HCT116 (cell line): ENCODE measurements around the gene C8A.

Experiments
- EZH2 ChIP-seq: fragments of 200-600 bp; sonication (generic); IDR thresholded peaks from 2 replicates; pipeline ENCODE4 v1.6.1; 2017; ENCODE audit warnings: antibody characterized with exemption, mixed run types
- POLR2AphosphoS5 ChIP-seq: IDR thresholded peaks from 2 replicates; pipeline ENCODE4 v1.6.1; 2011; ENCODE audit warnings: mild to moderate bottlenecking, low read depth, low read length, moderate library complexity
- ZNF274 ChIP-seq: fragments of 200-500 bp; sonication (Bioruptor generic); IDR thresholded peaks from 2 replicates; pipeline ENCODE4 v1.6.1; 2014; ENCODE audit warnings: mild to moderate bottlenecking, low read depth, low read length, inconsistent platforms
- TF ChIP-seq, protein P1 (sequence below), 3 experiments: fragments of 200-600 bp in 1 of 3; sonication (generic) in 1 of 3; IDR thresholded peaks in 2 of 3; conservative IDR thresholded peaks in 1 of 3; 2 replicates each; pipeline ENCODE4 v1.5.1; 2012 to 2017; ENCODE audit warnings: low read depth in 2 of 3, low read length in 2 of 3, antibody characterized with exemption in 1 of 3, borderline replicate concordance in 1 of 3, control low read depth in 1 of 3, mild to moderate bottlenecking in 1 of 3, mixed read lengths in 1 of 3, mixed run types in 1 of 3, moderate library complexity in 1 of 3; ENCODE audit not compliant: insufficient read depth in 1 of 3
- TF ChIP-seq, protein P2 (sequence below): IDR thresholded peaks from 2 replicates; pipeline ENCODE4 v1.6.1; 2012

DNA sequence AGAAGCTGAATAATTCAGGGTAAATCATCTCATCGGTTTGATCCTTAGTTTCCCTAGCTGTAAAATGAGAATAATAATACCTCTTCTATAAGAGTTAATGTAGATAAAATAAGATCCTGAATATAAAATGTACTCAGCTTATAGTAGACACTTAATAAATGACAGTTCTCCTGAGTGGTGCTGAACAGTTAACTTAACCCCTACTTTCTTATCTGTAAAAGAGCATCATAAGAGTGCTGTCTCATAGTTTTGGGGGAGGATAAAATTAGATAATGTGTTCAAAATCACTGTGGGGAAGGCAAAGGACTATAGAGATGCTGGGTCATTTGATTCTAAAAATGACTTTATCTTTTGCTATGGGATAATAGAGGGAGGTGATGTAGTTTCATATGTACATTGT, 593 bp downstream of the C8A start:
- TF ChIP-seq ZNF274 = no peak
- TF ChIP-seq, protein P1, sequence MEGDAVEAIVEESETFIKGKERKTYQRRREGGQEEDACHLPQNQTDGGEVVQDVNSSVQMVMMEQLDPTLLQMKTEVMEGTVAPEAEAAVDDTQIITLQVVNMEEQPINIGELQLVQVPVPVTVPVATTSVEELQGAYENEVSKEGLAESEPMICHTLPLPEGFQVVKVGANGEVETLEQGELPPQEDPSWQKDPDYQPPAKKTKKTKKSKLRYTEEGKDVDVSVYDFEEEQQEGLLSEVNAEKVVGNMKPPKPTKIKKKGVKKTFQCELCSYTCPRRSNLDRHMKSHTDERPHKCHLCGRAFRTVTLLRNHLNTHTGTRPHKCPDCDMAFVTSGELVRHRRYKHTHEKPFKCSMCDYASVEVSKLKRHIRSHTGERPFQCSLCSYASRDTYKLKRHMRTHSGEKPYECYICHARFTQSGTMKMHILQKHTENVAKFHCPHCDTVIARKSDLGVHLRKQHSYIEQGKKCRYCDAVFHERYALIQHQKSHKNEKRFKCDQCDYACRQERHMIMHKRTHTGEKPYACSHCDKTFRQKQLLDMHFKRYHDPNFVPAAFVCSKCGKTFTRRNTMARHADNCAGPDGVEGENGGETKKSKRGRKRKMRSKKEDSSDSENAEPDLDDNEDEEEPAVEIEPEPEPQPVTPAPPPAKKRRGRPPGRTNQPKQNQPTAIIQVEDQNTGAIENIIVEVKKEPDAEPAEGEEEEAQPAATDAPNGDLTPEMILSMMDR (IDR thresholded peaks at IDR 0.05 in 2 of 3, conservative IDR thresholded peaks at IDR 0.05 in 1 of 3; ENCODE audit: borderline replicate concordance in 1 of 3, insufficient read depth in 1 of 3, low read depth in 2 of 3, low read length in 2 of 3) = no peak
- TF ChIP-seq POLR2AphosphoS5 = no peak
- TF ChIP-seq, protein P2, sequence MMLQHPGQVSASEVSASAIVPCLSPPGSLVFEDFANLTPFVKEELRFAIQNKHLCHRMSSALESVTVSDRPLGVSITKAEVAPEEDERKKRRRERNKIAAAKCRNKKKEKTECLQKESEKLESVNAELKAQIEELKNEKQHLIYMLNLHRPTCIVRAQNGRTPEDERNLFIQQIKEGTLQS = no peak
- no peak for TF ChIP-seq EZH2
